ENCODE measurements around the gene MGAT1.
"Not testable (repeated sequence)": the region's sequence is repeated elsewhere in the genome, so short reads cannot be mapped to it uniquely, and the experiment has no call there.

Gene MGAT1

GRCh38 chr5:180802325-180803180 lies at the start of gene MGAT1:
MGAT1 (minus strand) TSS chr5:180802806; CDS start chr5:180792971, 9,835 bp downstream.
- peak; percentile 87 for DNase-seq (ENCODE audit: low spot score)

- DNase-seq (ENCODE audit: low spot score) = no peak
Measured at GRCh38 chr5:180850434-180851078, 48.0 kb upstream of the MGAT1 start.

- DNase-seq (ENCODE audit: low spot score) = no peak
Measured at GRCh38 chr5:180849827-180850226, 47.2 kb upstream of the MGAT1 start.

GRCh38 chr5:180848878-180849277 lies 46.3 kb upstream of the MGAT1 start:
- DNase-seq (ENCODE audit: low spot score) = no peak

- DNase-seq (ENCODE audit: low spot score) = no peak
Measured at GRCh38 chr5:180848265-180848664, 45.7 kb upstream of the MGAT1 start.

GRCh38 chr5:180847026-180847425 lies 44.4 kb upstream of the MGAT1 start:
- DNase-seq (ENCODE audit: low spot score) = no peak

- no peak for DNase-seq (ENCODE audit: low spot score)
Measured at GRCh38 chr5:180844858-180845257, 42.3 kb upstream of the MGAT1 start.

GRCh38 chr5:180844432-180844831 lies 41.8 kb upstream of the MGAT1 start:
- no peak for DNase-seq (ENCODE audit: low spot score)

GRCh38 chr5:180839935-180840334 lies 37.3 kb upstream of the MGAT1 start:
- no peak for DNase-seq (ENCODE audit: low spot score)

GRCh38 chr5:180839227-180839626 lies 36.6 kb upstream of the MGAT1 start:
- no peak for DNase-seq (ENCODE audit: low spot score)

- no peak for DNase-seq (ENCODE audit: low spot score)
Measured at GRCh38 chr5:180837478-180837877, 34.9 kb upstream of the MGAT1 start.

GRCh38 chr5:180832638-180833068 lies 30.0 kb upstream of the MGAT1 start:
- no peak for DNase-seq (ENCODE audit: low spot score)

- DNase-seq (ENCODE audit: low spot score) = peak; percentile 81
Measured at GRCh38 chr5:180831139-180832093, 28.8 kb upstream of the MGAT1 start.

GRCh38 chr5:180830253-180831138 lies 27.9 kb upstream of the MGAT1 start:
- no peak for DNase-seq (ENCODE audit: low spot score)

GRCh38 chr5:180829726-180830125 lies 27.1 kb upstream of the MGAT1 start:
- no peak for DNase-seq (ENCODE audit: low spot score)

- DNase-seq (ENCODE audit: low spot score) = not testable (repeated sequence)
Measured at GRCh38 chr5:180828756-180829531, 26.3 kb upstream of the MGAT1 start.

- DNase-seq (ENCODE audit: low spot score) = not testable (repeated sequence)
Measured at GRCh38 chr5:180827374-180827773, 24.8 kb upstream of the MGAT1 start.

- DNase-seq (ENCODE audit: low spot score) = peak; percentile 2
Measured at GRCh38 chr5:180825768-180826525, 23.3 kb upstream of the MGAT1 start.

GRCh38 chr5:180824630-180825476 lies 22.2 kb upstream of the MGAT1 start:
- peak; percentile 34 for DNase-seq (ENCODE audit: low spot score)

All from ecto neural progenitor cell (in vitro differentiated cells).